GM23338 (cell line): Measurements from ENCODE around the gene ARPC1A. TPM values are rescaled to one million over a fixed set of nuclear protein-coding genes. Genes with fewer than 3 reads are reported as not detected.
"Not testable (repeated sequence)": the region's sequence is repeated elsewhere in the genome, so short reads cannot be mapped to it uniquely, and the experiment has no call there.

Source experiments
- ATAC-seq: fragments of 200-7000 bp; cut with Tn5 transposase; 3 replicates; pipeline ENCODE4 v1.9.1; 2020
- DNase-seq: peaks from one replicate; pipeline ENCODE4 v3.0.0-alpha.2; 2015; ENCODE audit warnings: low spot score
- H2AFZ ChIP-seq: fragments of 200-600 bp; sonication (generic); 2 replicates; pipeline ENCODE4 v1.8.0; 2016; ENCODE audit warnings: antibody characterized with exemption, mild to moderate bottlenecking, moderate library complexity
- H3F3A ChIP-seq: fragments of 200-600 bp; sonication (generic); replicated peaks from 2 replicates; pipeline ENCODE4 v1.8.0; 2017; ENCODE audit warnings: antibody characterized with exemption, mixed run types, low read depth
- H3K27ac ChIP-seq: fragments of 200-600 bp; sonication (generic); 2 replicates; pipeline ENCODE4 v1.6.1; 2016; ENCODE audit warnings: low read depth
- H3K27me3 ChIP-seq: fragments of 200-600 bp; sonication (generic); 2 replicates; pipeline ENCODE4 v1.8.0; 2016; ENCODE audit warnings: mild to moderate bottlenecking, mixed run types, moderate library complexity; ENCODE audit not compliant: insufficient read depth
- H3K36me3 ChIP-seq: fragments of 200-600 bp; sonication (generic); 2 replicates; pipeline ENCODE4 v1.8.0; 2016; ENCODE audit warnings: mild to moderate bottlenecking; ENCODE audit not compliant: insufficient read depth
- H3K4me1 ChIP-seq: fragments of 200-600 bp; sonication (generic); 2 replicates; pipeline ENCODE4 v1.8.0; 2016; ENCODE audit warnings: mild to moderate bottlenecking, moderate library complexity; ENCODE audit not compliant: insufficient read depth
- H3K4me2 ChIP-seq: fragments of 200-600 bp; sonication (generic); 2 replicates; pipeline ENCODE4 v1.7.1; 2017; ENCODE audit warnings: mixed run types
- H3K4me3 ChIP-seq: fragments of 200-600 bp; sonication (generic); 2 replicates; pipeline ENCODE4 v1.6.1; 2016; ENCODE audit warnings: mixed run types
- H3K79me2 ChIP-seq: fragments of 200-600 bp; sonication (generic); replicated peaks from 2 replicates; pipeline ENCODE4 v1.8.0; 2017; ENCODE audit warnings: mild to moderate bottlenecking; ENCODE audit not compliant: insufficient read depth
- H3K9me2 ChIP-seq: fragments of 200-600 bp; sonication (generic); 2 replicates; pipeline ENCODE4 v1.8.0; 2017; ENCODE audit not compliant: insufficient read depth
- H4K20me1 ChIP-seq: fragments of 200-600 bp; sonication (generic); replicated peaks from 2 replicates; pipeline ENCODE4 v1.8.0; 2017; ENCODE audit warnings: mild to moderate bottlenecking; ENCODE audit not compliant: insufficient read depth
- H3K27ac Mint-ChIP-seq: 2 replicates; pipeline ENCODE4 v1.8.0; 2020; ENCODE audit warnings: inconsistent platforms, mild to moderate bottlenecking, moderate library complexity, mixed read lengths
- H3K27me3 Mint-ChIP-seq: 3 replicates; pipeline ENCODE4 v1.8.0; 2022; ENCODE audit warnings: low read depth, mild to moderate bottlenecking, moderate library complexity, mixed read lengths, inconsistent platforms; ENCODE audit not compliant: insufficient read depth, poor library complexity
- H3K36me3 Mint-ChIP-seq: 3 replicates; pipeline ENCODE4 v1.8.0; 2021; ENCODE audit warnings: low read depth, mild to moderate bottlenecking, inconsistent platforms, moderate library complexity, mixed read lengths
- H3K4me1 Mint-ChIP-seq: 3 replicates; pipeline ENCODE4 v1.8.0; 2020; ENCODE audit warnings: mild to moderate bottlenecking, inconsistent platforms, mixed read lengths
- H3K4me3 Mint-ChIP-seq: 3 replicates; pipeline ENCODE4 v1.8.0; 2021; ENCODE audit warnings: moderate library complexity, mild to moderate bottlenecking, inconsistent platforms, mixed read lengths
- H3K9me3 Mint-ChIP-seq: 3 replicates; pipeline ENCODE4 v1.8.0; 2020; ENCODE audit warnings: moderate library complexity, mild to moderate bottlenecking, inconsistent platforms, mixed read lengths
- EZH2 ChIP-seq: fragments of 200-600 bp; sonication (generic); IDR thresholded peaks from one replicate; pipeline ENCODE4 v1.8.0; 2017; ENCODE audit warnings: antibody characterized with exemption, mild to moderate bottlenecking, low read depth; ENCODE audit not compliant: unreplicated experiment
- EZH2phosphoT487 ChIP-seq: fragments of 200-600 bp; sonication (generic); IDR thresholded peaks from one replicate; pipeline ENCODE4 v1.8.1; 2018; ENCODE audit warnings: antibody characterized with exemption; ENCODE audit not compliant: unreplicated experiment
- NANOG ChIP-seq: IDR thresholded peaks from 2 replicates; pipeline ENCODE4 v1.6.1; 2016; ENCODE audit warnings: antibody characterized with exemption, borderline replicate concordance
- POLR2AphosphoS5 ChIP-seq: IDR thresholded peaks from 2 replicates; pipeline ENCODE4 v1.6.1; 2016; ENCODE audit warnings: antibody characterized with exemption, low read depth
- ZNF114 ChIP-seq: fragments of 250-450 bp; sonication (Bioruptor Pico); IDR thresholded peaks from 2 replicates; pipeline ENCODE4 v1.5.0; 2020; ENCODE audit warnings: mild to moderate bottlenecking, moderate library complexity
- ZNF331 ChIP-seq: fragments of 250-450 bp; sonication (Bioruptor Pico); IDR thresholded peaks from 2 replicates; pipeline ENCODE4 v1.5.0; 2020; ENCODE audit warnings: low read depth, mild to moderate bottlenecking, moderate library complexity
- polyA plus RNA-seq: library from polyadenylated mRNA; unstranded; fragments of >200 nt; fragmentation: Nextera tagmentation; extraction: Ambion mirVana; gene quantifications from 2 replicates; pipeline ENCODE4 v1.2.1, GENCODE V29; 2016
- total RNA-seq: library from RNA; depleted of rRNA; stranded (reverse); fragments of >200 nt; shearing (Covaris generic); gene quantifications from 2 replicates; pipeline ENCODE4 v1.2.3, GENCODE V29; 2014; rRNA removed
- TF ChIP-seq, protein P1 (sequence below): IDR thresholded peaks from 2 replicates; pipeline ENCODE4 v1.6.1; 2016; ENCODE audit warnings: antibody characterized with exemption
- TF ChIP-seq, protein P2 (sequence below), 2 experiments: fragments of 200-600 bp in 1 of 2; sonication (generic) in 1 of 2; conservative IDR thresholded peaks; 2 replicates each; pipeline versions ENCODE4 v1.5.1 to v1.6.1; 2016 to 2017; ENCODE audit warnings: antibody characterized with exemption in 2 of 2, low read depth in 2 of 2, mild to moderate bottlenecking in 2 of 2, moderate library complexity in 1 of 2

Gene ARPC1A
- total and polyA plus RNA-seq, 2 experiments from 2014 or later = 108 to 210 TPM

- TF ChIP-seq POLR2AphosphoS5 (no peak), EZH2phosphoT487 (no peak), ZNF331 (CRISPR knock-in tag) (no peak), ZNF114 (CRISPR knock-in tag) (no peak), NANOG (no peak), EZH2 (no peak)
- TF ChIP-seq, protein P1, sequence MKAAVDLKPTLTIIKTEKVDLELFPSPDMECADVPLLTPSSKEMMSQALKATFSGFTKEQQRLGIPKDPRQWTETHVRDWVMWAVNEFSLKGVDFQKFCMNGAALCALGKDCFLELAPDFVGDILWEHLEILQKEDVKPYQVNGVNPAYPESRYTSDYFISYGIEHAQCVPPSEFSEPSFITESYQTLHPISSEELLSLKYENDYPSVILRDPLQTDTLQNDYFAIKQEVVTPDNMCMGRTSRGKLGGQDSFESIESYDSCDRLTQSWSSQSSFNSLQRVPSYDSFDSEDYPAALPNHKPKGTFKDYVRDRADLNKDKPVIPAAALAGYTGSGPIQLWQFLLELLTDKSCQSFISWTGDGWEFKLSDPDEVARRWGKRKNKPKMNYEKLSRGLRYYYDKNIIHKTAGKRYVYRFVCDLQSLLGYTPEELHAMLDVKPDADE = no peak
Measured at GRCh38 chr7:99410635-99411034, 84.9 kb downstream of the ARPC1A start (continued).

DNA sequence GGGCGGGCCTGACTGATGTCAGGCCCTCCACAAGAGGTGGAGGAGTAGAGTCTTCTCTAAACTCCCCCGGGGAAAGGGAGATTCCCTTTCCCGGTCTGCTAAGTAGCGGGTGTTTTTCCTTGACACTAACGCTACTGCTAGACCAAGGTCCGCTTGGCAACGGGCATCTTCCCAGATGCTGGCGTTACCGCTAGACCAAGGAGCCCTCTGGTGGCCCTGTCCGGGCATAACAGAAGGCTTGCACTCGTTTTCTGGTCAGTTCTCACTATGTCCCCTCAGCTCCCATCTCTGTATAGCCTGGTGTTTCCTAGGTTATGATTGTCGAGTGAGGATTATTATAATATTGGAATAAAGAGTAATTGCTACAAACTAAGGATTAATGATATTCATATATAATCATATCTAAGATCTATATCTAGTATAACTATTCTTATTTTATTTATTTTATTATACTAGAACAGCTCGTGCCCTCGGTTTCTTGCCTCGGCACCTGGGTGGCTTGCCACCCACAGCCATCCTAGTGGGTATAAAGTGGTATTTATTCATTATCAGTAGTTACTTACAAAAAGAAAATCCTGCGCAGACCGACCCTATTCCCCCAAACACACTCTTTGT is 89.9 kb downstream of the ARPC1A start:
- not testable (repeated sequence) for H3K4me3 Mint-ChIP-seq, H3K27ac ChIP-seq, H3K27me3 Mint-ChIP-seq, H3K4me2 ChIP-seq, H3K79me2 ChIP-seq, H3K4me1 Mint-ChIP-seq, H3K27ac Mint-ChIP-seq, ATAC-seq, H3K4me1 ChIP-seq, H3K9me3 Mint-ChIP-seq, H3K27me3 ChIP-seq, H2AFZ ChIP-seq, H3K9me2 ChIP-seq, H3K4me3 ChIP-seq
- Histone ChIP-seq H3F3A (peaks cover 33% of the 10 kb centered on the region), H4K20me1 (peaks cover 37% of the 10 kb centered on the region), H3K36me3 (peaks cover 66% of the 10 kb centered on the region)
- H3K36me3 Mint-ChIP-seq = peaks cover 94% of the 10 kb centered on the region
- TF ChIP-seq, protein P2, sequence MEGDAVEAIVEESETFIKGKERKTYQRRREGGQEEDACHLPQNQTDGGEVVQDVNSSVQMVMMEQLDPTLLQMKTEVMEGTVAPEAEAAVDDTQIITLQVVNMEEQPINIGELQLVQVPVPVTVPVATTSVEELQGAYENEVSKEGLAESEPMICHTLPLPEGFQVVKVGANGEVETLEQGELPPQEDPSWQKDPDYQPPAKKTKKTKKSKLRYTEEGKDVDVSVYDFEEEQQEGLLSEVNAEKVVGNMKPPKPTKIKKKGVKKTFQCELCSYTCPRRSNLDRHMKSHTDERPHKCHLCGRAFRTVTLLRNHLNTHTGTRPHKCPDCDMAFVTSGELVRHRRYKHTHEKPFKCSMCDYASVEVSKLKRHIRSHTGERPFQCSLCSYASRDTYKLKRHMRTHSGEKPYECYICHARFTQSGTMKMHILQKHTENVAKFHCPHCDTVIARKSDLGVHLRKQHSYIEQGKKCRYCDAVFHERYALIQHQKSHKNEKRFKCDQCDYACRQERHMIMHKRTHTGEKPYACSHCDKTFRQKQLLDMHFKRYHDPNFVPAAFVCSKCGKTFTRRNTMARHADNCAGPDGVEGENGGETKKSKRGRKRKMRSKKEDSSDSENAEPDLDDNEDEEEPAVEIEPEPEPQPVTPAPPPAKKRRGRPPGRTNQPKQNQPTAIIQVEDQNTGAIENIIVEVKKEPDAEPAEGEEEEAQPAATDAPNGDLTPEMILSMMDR (conservative IDR thresholded peaks at IDR 0.05; ENCODE audit: low read depth in 2 of 2) = peak; percentile 65 to 68
- DNase-seq = peak; percentile 72

Other genes starting within 250 kb of the ARPC1A start
- gene SMURF1, start 181.8 kb upstream of the ARPC1A start, total RNA-seq = 17.5 and 23.9 TPM in 2 replicates
- 5.0 and 5.8 TPM in 2 replicates for gene SMURF1, start 181.8 kb upstream of the ARPC1A start, polyA plus RNA-seq
- gene KPNA7, start 117.8 kb upstream of the ARPC1A start, total RNA-seq = not detected in 2 replicates
- not detected in 2 replicates for gene KPNA7, start 117.8 kb upstream of the ARPC1A start, polyA plus RNA-seq
- not detected in 2 replicates for gene MYH16, start 53.1 kb upstream of the ARPC1A start, total RNA-seq
- not detected in 2 replicates for gene MYH16, start 53.1 kb upstream of the ARPC1A start, polyA plus RNA-seq
- 93.2 and 132 TPM in 2 replicates for gene ARPC1B, start 48.8 kb downstream of the ARPC1A start, total RNA-seq
- 89.7 and 101 TPM in 2 replicates for gene ARPC1B, start 48.8 kb downstream of the ARPC1A start, polyA plus RNA-seq
- gene PDAP1, start 82.7 kb downstream of the ARPC1A start, total RNA-seq = 93.1 and 125 TPM in 2 replicates
- 134 and 205 TPM in 2 replicates for gene PDAP1, start 82.7 kb downstream of the ARPC1A start, polyA plus RNA-seq
- gene BUD31, start 83.1 kb downstream of the ARPC1A start, total RNA-seq = 77.1 and 98.5 TPM in 2 replicates
- 227 and 247 TPM in 2 replicates for gene BUD31, start 83.1 kb downstream of the ARPC1A start, polyA plus RNA-seq
- gene PTCD1, start 112.9 kb downstream of the ARPC1A start, total RNA-seq = 12.2 and 18.1 TPM in 2 replicates
- gene PTCD1, start 112.9 kb downstream of the ARPC1A start, polyA plus RNA-seq = 10.7 and 13.4 TPM in 2 replicates
- gene CPSF4, start 113.0 kb downstream of the ARPC1A start, total RNA-seq = 88.0 and 93.2 TPM in 2 replicates
- 33.4 and 34.3 TPM in 2 replicates for gene CPSF4, start 113.0 kb downstream of the ARPC1A start, polyA plus RNA-seq
- gene ATP5MF, start 140.3 kb downstream of the ARPC1A start, total RNA-seq = 1,703 and 1,870 TPM in 2 replicates
- gene ATP5MF, start 140.3 kb downstream of the ARPC1A start, polyA plus RNA-seq = 1,770 and 2,005 TPM in 2 replicates
- gene ZNF789, start 147.0 kb downstream of the ARPC1A start, total RNA-seq = 13.8 and 14.2 TPM in 2 replicates
- gene ZNF789, start 147.0 kb downstream of the ARPC1A start, polyA plus RNA-seq = 9.0 and 11.2 TPM in 2 replicates
- 26.9 and 29.2 TPM in 2 replicates for gene ZNF394, start 174.4 kb downstream of the ARPC1A start, total RNA-seq
- 11.4 and 12.6 TPM in 2 replicates for gene ZNF394, start 174.4 kb downstream of the ARPC1A start, polyA plus RNA-seq
- gene ZKSCAN5, start 178.8 kb downstream of the ARPC1A start, total RNA-seq = 10.2 and 13.4 TPM in 2 replicates
- 4.6 and 4.9 TPM in 2 replicates for gene ZKSCAN5, start 178.8 kb downstream of the ARPC1A start, polyA plus RNA-seq
- gene FAM200A, start 226.2 kb downstream of the ARPC1A start, total RNA-seq = 7.9 and 10.2 TPM in 2 replicates
- gene FAM200A, start 226.2 kb downstream of the ARPC1A start, polyA plus RNA-seq = 4.9 and 7.7 TPM in 2 replicates
- gene ZNF655, start 232.7 kb downstream of the ARPC1A start, total RNA-seq = 55.8 and 61.3 TPM in 2 replicates
- 20.6 and 21.7 TPM in 2 replicates for gene ZNF655, start 232.7 kb downstream of the ARPC1A start, polyA plus RNA-seq